Right ventricle myocardium inferior (tissue), 1 donor: Measurements from ENCODE around the gene TAF6. TPM values are rescaled to one million over a fixed set of nuclear protein-coding genes. Genes with fewer than 3 reads are reported as not detected.

Source experiments
- ATAC-seq: fragments of 200-7000 bp; cut with Tn5 transposase; one replicate; pipeline ENCODE4 v1.9.1; 2020; ENCODE audit warnings: mild to moderate bottlenecking, moderate library complexity
- DNase-seq: peaks from one replicate; pipeline ENCODE4 v3.0.0; 2021; ENCODE audit errors: missing footprints
- intact Hi-C: fragments of 100-400 bp; cut with DNase I; formaldehyde crosslinking; loops from one replicate; pipeline ENCODE4 v1.11.0; 2022
- total RNA-seq: library from RNA; stranded (reverse); fragmentation: NEBNext Ultra II Directional; extraction: Animal tissue kit (Norgen Biotek cat#: 25700); gene quantifications from one replicate; pipeline ENCODE4 v1.2.1, GENCODE V29; 2021
- donor health status: DM: no; HTN: yes; CAD: no; lungs with severe emphysema.

Gene TAF6
- total RNA-seq, 1 donor from 2014 or later, result 29.3 TPM

DNA sequence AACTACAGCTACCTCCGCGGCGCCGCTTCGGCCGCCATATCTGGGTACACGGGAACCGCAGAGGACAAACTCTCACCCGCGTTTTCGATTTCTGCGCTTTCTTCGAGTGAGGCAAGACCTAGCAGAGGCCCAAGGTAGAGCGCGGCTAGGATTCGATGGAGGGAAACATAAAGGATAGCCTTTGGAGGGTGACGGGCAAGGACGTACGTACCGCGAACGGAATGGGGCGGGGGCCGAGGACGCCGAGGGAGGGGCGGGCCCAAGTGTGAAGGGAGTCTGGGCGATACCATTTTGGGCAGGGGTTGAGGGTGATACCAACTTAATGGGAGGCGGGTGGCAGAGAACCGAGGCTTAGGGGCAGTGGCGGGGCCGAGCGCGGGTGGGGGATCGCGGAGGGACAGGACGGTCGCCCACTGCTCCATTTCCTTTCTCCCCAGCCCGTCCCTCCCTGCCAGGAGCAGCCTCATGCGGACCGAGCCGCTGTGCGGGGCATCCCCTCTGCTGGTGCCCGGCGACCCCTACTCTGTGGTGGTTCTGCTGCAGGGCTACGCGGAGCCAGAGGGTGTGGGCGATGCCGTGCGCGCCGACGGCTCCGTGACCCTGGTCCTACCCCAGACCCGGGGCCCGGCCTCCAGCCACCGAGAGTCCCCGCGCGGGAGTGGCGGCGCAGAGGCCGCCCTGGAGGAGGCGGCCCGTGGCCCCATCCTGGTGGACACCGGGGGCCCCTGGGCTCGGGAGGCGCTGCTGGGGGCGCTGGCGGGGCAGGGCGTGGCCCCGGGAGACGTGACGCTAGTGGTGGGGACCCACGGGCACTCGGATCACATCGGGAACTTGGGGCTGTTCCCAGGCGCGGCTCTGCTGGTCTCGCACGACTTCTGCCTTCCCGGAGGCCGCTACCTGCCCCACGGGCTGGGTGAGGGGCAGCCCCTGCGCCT, 8.0 kb upstream of the TAF6 start, which contains the start of gene MBLAC1:
Gene MBLAC1 (plus strand): TSS at position 37 of the 935 bp plus-strand sequence. CDS start 429 bp downstream, at position 466.
- ATAC-seq, result peak; percentile 95
- intact Hi-C loops, result loop anchor here (5.0 kb wide), 3 partner anchors 35 to 135 kb away; no protein-coding TSS in a partner anchor
- peak; percentile 92 for DNase-seq

DNA sequence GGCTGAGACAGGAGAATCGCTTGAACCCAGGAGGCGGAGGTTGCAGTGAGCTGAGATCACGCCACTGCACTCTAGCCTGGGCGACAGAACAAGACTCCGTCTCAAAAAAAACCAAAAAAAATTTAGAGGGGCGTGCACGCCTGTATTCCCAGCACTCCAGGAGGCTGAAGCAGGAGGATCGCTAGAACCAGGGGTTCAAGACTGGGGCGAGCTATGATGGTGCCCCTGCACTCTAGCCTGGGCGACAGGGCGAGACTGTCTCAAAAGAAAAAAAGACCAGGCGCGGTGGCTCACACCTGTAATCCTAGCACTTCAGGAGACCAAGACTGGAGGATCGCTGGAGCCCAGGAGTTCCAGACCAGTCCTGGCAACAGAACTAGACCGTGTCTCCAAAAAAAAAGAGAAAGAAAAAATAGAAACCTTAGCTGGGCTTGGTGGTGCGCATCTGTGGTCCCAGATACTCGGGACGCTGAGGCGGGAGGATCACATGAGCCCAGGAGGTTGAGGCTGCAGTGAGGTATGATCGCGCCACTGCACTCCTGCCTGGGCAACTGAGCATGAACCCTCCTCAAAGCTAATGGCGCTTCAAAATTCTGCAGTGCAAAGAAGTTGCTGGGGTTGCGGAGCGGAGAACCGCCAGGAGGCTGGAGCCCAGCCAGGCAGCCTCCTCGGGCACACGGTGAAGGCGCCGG, 7.2 kb upstream of the TAF6 start:
- DNase-seq (no peak), ATAC-seq (no peak)
- intact Hi-C loops, result loop anchor here (5.0 kb wide), 3 partner anchors 34 to 134 kb away; no protein-coding TSS in a partner anchor

DNA sequence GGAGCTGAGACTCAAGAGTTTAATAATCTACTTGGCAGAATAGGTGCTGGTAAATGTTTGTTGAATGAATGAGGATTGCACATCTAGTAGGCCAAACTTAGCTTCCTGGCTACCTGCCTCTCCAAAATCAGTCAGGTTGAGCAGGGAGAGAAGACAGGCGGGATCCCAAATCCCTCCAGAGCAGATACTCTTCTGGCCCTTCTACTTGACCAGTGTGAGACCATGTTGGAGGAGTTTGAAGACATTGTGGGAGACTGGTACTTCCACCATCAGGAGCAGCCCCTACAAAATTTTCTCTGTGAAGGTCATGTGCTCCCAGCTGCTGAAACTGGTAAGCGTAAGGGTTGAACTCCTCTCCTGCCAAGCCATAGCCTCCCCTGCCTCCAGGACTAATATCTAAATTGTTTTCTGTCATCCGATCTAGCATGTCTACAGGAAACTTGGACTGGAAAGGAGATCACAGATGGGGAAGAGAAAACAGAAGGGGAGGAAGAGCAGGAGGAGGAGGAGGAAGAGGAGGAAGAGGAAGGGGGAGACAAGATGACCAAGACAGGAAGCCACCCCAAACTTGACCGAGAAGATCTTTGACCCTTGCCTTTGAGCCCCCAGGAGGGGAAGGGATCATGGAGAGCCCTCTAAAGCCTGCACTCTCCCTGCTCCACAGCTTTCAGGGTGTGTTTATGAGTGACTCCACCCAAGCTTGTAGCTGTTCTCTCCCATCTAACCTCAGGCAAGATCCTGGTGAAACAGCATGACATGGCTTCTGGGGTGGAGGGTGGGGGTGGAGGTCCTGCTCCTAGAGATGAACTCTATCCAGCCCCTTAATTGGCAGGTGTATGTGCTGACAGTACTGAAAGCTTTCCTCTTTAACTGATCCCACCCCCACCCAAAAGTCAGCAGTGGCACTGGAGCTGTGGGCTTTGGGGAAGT, 5.4 kb upstream of the TAF6 start:
- ATAC-seq (no peak), DNase-seq (no peak)
- intact Hi-C loops, result loop anchor here (5.0 kb wide), 3 partner anchors 32 to 132 kb away; no protein-coding TSS in a partner anchor

DNA sequence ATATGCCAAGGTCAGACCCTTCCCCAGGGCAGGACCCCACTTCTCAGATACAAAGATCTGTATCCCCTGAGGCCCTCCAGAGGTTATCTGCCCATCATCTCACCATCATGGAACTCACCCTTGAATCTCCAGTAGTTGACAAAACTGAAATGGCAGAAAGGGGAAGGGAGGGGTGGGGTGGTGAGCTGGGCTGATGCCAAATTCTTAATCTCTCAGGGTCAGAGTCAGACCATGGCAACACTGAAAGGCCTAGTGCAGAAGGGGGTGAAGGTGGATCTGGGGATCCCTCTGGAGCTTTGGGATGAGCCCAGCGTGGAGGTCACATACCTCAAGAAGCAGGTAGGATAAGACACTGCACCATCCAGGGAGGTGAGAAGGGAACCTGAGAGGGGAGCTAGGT, 3.4 kb upstream of the TAF6 start:
- intact Hi-C loops, result no loop called here
- no peak for DNase-seq
- no peak for ATAC-seq

DNA sequence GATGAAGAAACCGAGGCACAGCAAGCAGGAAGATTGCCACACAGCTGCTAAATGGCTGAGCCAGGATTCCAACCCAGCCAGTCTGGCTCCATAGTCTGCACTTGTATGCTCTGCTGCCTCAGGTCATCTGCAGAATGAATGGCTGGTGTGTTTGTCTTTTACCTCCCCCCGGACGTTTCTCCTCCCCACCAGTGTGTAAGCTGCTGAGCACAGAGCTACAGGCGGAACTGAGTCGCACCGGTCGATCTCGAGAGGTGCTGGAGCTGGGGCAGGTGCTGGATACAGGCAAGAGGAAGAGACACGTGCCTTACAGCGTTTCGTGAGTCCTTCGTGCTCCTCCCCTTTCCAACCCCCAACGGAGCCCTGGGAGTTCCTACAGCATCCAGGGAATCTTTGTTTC, 2.9 kb upstream of the TAF6 start:
- ATAC-seq (no peak), DNase-seq (no peak)
- intact Hi-C loops, result no loop called here

DNA sequence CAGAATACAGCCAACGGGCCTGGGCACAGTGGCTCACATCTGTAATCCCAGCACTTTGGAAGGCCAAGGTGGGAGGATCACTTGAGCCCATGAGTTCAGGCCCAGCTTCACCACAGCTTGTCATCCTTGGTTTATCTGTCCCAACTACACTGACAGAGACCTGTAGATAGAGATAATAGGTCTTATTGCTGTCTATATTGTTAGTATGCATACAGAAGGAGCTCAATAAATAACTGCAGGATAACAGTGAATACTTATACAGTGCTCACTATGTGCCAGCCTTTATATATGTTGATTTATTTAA, 1.5 kb upstream of the TAF6 start:
- DNase-seq (no peak), ATAC-seq (no peak)
- intact Hi-C loops, result no loop called here

DNA sequence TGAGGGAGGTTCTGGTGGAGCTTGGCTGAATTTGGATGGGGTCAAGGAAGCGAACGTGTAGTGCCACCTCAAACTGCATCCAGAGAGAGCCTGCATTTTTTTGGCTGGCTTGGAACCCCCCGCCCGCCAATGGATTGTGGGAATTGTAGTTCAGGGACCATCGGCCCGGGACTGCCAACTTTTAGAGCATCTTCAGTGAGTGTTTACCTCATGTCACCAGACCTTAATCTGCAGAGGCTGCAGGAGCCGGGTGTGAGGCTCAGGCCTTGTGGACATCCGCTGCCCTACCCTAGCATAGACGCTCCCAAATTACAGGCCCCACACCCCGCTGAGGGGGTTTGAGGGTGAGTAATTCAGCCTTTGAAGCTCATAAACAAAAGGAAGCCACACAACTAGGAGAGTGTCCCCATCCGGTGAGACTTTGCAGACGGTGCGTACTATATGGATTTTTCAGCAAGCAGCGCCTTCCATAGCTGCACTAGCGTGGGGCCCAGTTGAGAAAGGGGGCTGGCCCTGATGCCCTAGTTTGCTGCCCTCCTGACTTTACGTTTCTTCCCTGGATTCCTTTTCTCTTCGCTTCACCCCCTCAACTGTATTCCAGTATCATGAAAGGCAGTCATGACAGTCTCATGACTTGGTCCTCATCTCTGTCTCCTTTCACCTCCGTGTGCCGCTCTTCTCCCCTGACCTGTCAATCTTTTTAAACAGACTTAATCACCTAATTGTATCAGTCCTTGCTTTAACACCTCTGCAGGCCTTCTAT, 993 bp upstream of the TAF6 start:
- peak; percentile 67 for ATAC-seq
- no peak for DNase-seq
- intact Hi-C loops, result loop anchor here (1.0 kb wide), 1 partner anchor 20 kb away; no protein-coding TSS in a partner anchor

DNA sequence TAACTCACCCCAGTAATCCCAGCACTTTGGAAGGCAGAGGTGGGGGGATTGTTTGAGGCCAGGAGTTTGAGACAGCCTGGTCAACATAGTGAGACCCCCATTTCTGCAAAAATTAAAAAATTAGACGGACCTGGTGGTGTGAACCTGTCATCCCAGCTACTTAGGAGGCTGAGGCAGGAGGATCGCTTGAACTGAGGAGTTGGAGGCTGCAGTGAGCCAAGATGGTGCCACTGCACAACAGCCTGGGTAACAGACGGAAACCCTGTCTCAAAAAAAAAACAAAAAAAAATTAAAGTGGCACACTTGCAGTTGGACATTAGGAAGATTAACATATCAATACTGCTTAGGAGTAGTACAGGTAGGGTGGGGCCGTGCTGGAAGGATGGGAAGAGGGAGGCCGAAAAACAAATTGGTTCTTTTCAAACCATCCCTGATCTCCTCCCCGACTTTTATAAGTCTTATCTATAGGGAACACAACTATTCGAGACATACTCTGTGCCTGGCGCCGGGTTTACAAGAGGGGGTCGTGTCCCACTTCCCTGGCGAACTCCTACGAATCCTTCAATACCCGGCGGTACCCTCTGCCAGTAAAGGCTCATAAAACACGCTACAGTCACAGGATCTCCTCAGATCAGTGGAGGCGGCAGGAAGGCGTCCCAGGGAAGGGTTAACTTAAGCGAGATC, 628 bp downstream of the TAF6 start:
- ATAC-seq (no peak), DNase-seq (no peak)
- intact Hi-C loops, result loop anchor here (1.0 kb wide), 1 partner anchor 18 kb away; no protein-coding TSS in a partner anchor

DNA sequence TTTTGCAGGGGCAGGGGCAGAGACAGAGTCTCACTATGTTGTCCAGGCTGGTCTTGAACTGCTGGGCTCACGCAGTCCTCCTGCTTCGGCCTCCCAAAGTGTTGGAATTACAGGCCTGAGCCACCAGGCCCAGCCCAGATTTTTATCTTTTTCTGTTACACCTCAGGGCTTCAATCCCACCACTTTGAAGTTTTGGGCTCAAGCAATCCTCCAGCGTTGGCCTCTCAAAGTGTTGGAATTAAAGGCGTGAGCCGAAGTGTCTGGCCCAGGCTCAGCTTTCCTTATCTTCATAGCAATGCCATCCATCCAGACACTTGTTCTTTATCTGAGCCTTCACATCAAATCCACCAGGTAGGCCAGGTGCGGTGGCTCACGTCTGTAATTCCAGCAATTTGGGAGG, 4.1 kb downstream of the TAF6 start:
- no peak for DNase-seq
- intact Hi-C loops, result no loop called here
- ATAC-seq, result no peak

DNA sequence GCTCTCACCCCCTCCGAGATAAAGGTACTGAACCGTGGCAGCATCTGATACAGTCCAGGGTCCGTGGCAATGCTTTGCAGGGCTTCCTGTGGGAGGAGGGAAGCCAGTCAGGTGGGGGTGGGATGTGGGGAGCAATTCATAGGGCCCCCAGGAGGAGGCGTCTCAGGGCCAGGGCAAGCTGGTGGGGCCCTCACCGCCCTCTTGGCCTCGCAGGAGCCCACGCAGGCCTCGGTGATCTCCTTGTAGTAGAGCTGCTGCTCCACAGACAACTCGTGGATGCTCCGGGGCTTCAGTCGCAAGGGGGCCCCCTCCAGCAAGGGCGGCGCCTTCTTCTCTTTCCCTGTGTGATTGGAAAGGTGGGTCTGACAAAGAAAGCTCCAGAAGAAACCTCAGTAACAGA, 7.2 kb downstream of the TAF6 start:
- ATAC-seq (no peak), DNase-seq (no peak)
- intact Hi-C loops, result no loop called here

DNA sequence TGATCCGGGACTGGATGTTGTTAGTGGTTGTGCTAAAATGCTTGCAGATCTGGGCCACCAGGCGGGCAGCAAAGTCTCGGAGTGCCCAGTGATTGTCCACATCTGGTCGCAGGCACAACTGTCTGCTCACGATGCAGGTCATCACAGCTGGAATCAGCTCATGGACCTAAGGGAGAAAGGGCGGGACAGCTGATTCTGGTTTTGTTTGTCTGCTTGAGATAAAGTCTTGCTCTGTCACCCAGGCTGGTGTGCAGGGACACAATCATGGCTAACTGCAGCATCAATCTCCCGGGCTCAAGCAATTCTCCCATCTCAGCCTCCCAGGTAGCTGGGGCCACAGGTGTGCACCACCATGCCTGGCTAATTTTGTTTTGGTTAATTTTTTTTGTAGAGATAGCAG, 8.0 kb downstream of the TAF6 start:
- no peak for DNase-seq
- intact Hi-C loops, result no loop called here
- ATAC-seq, result no peak

DNA sequence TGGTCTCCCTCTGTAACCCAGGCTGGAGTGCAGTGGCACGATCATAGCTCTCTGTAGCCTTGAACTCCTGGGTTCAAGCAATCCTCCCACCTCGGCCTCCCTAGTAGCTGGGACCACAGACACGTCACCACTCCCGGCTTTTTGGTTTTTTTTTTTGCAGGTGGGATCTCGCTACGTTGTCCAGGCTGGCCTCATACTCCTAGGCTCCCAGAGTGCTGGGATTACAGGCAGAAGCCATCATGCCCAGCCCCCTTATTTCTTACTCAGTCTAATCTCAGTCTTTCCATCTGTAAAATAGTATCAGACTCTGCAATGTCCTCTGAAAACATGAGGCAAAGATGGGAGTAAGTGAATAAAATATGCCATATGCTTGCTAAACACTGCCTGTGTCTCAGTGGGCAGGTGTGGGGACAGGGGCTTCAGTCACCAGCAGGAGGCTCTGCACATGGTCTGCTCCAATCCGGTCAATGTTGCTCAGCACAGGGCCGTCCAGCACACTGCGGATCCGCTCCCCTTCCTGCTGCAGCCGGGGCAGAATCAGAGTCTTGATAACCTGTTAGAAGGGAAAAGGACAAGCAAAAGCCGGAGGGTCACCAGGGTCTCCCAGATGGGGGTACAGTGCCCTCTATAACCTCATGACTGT, 9.5 kb downstream of the TAF6 start:
- ATAC-seq, result no peak
- intact Hi-C loops, result no loop called here

DNA sequence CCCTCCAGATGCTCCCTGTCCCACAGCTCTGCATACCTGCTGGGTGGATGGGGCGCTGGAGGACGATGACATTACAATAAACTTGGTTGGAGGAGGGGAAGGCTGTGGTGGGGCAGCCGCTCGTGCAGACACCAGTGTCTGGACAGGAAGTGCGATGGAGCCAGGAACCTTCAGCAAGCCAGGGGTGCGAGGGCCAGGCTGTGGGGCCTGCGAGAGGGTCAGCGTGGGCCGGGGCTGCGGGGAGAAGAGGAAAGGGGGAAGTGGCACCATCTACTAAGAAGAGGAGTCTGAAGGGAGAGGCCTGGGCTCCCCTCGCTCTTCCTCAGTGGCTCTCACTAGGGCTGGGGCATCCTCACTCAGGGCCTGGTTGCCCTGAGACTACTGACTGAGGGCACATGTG, 11.3 kb downstream of the TAF6 start:
- intact Hi-C loops, result no loop called here
- ATAC-seq (no peak), DNase-seq (no peak)

More for the DNA sequence above, 9.5 kb downstream of the TAF6 start:
- no peak for DNase-seq

DNA sequence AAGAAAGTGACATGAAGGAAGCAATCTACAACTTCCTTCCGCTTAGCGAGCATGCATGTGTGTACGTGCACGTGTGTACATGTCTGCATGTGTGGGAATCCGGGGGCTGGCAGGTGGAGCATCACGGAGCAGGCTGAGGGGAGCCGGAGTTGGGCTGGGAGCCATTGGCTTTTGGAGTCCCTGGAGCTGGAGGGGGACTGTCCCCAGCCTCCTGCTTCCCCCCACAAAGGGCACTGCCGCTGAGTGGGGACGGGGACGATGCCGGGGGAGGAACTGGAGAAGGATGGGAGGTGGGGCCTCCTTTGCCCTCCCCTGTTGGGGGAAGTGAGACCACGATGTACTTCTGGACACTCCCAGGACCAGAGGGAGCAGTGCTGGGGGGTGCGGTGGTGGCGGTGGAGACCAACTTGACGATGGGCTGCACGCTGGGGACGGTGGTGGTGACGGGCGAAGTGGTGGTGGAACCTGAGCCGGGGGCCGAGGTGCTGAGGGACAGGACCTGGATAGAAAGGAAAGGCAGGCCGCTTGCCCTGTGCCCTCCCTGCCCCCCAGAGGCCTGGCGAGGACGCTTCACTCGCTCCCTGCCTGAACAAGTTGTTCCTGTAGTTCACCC, 11.9 kb downstream of the TAF6 start:
- intact Hi-C loops, result no loop called here
- no peak for DNase-seq
- no peak for ATAC-seq

DNA sequence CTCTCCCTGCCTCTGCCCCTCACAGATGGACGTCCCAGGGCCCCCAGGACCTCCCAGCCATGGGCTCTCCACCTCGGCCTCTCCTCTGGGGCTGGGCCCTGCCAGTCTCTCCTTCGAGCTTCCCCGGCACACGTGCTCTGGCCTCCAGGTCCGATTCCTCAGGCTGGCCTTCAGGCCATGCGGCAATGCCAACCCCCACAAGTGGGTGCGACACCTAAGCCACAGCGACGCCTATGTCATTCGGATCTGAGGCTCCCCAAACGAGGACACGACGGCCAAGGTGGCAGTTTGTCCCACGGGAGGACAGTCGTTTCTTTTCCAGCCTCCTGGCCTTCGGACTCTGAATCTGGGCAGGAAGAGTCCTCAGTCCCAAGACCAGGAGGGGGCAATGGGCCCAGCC, 12.5 kb downstream of the TAF6 start:
- intact Hi-C loops, result no loop called here
- DNase-seq (no peak), ATAC-seq (no peak)

DNA sequence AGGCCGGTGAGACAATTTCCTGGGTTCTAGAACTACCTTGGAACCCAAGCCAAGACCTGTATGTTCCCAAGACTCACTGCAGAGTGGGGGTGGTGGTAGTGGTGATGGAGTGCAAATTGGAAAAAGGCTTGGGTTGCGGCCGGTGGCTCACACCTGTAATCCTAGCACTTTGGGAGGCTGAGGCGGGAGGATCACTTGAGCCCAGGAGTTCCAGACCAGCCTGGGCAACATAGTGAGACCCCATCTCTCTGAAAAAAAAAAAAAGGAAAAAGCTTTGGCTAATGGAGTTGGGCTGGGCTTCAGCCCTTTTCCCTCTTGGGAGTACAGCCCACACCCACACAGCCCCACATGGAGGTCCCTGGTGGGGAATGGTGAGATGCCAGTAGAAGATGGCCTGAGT, 13.6 kb downstream of the TAF6 start:
- intact Hi-C loops, result no loop called here
- ATAC-seq (no peak), DNase-seq (no peak)
